Large intestine (tissue), 12 donors: ENCODE results near the gene GNL3L. TPM values are rescaled to one million over a fixed set of nuclear protein-coding genes. Genes with fewer than 3 reads are reported as not detected.
"Not testable (repeated sequence)": the region's sequence is repeated elsewhere in the genome, so short reads cannot be mapped to it uniquely, and the experiment has no call there.

Source experiments
- DNase-seq, 2 donors: peaks; one replicate each; pipeline versions ENCODE4 v3.0.0 to v3.0.0-alpha.2; 2013
- H3K27ac ChIP-seq: one replicate; pipeline ENCODE4 v1.5.1; 2013; ENCODE audit warnings: low read length
- H3K27me3 ChIP-seq: 2 replicates; pipeline ENCODE4 v1.6.1; 2013; ENCODE audit warnings: low read length; ENCODE audit not compliant: control insufficient read depth, insufficient read depth
- H3K36me3 ChIP-seq: 2 replicates; pipeline ENCODE4 v1.6.1; 2013; ENCODE audit warnings: low read length; ENCODE audit not compliant: control insufficient read depth, insufficient read depth
- H3K4me1 ChIP-seq: one replicate; pipeline ENCODE4 v1.6.1; 2013; ENCODE audit warnings: low read length; ENCODE audit not compliant: control insufficient read depth, insufficient read depth
- H3K4me3 ChIP-seq: one replicate; pipeline ENCODE4 v1.5.1; 2013; ENCODE audit warnings: low read length
- H3K9me3 ChIP-seq: one replicate; pipeline ENCODE4 v1.6.1; 2013; ENCODE audit warnings: mild to moderate bottlenecking, low read depth, low read length, moderate library complexity; ENCODE audit not compliant: control insufficient read depth
- whole genome bisulfite sequencing: methylation state at CpG from one replicate; pipeline ENCODE4 v1.1.5; 2013; ENCODE audit warnings: low lambda C conversion rate; ENCODE audit not compliant: insufficient coverage; 5-methylcytosine and 5-hydroxymethylcytosine counted together
- long read RNA-seq, 11 donors: transcript quantifications; one replicate each; lab custom pipeline, GENCODE V29; 2026
- polyA plus RNA-seq: library from polyadenylated mRNA; unstranded; fragments of 120-200 nt; gene quantifications from one replicate; pipeline ENCODE4 v1.2.1, GENCODE V29; 2013

Gene GNL3L
- 14.4 TPM for polyA plus RNA-seq
- long read RNA-seq, donor 1, partial matches to known transcripts, result 7 of 7 reads
- long read RNA-seq, donor 1, other reads (novel, unspliced or antisense), result 0 of 7 reads
- long read RNA-seq, donor 2, partial matches to known transcripts, result 12 of 12 reads
- long read RNA-seq, donor 2, other reads (novel, unspliced or antisense), result 0 of 12 reads
- long read RNA-seq, donor 3, partial matches to known transcripts, result 0 of 1 reads
- long read RNA-seq, donor 3, other reads (novel, unspliced or antisense), result 0 of 1 reads
- long read RNA-seq, donor 4, result 0 reads
- long read RNA-seq, donor 5, result 0 reads
- long read RNA-seq, donor 6, result 0 reads
- long read RNA-seq, donor 7, partial matches to known transcripts, result 0 of 1 reads
- long read RNA-seq, donor 7, other reads (novel, unspliced or antisense), result 0 of 1 reads
- long read RNA-seq, donor 8, partial matches to known transcripts, result 0 of 2 reads
- long read RNA-seq, donor 8, other reads (novel, unspliced or antisense), result 0 of 2 reads
- long read RNA-seq, donor 9, partial matches to known transcripts, result 8 of 8 reads
- long read RNA-seq, donor 9, other reads (novel, unspliced or antisense), result 0 of 8 reads
- long read RNA-seq, donor 10, partial matches to known transcripts, result 16 of 16 reads
- long read RNA-seq, donor 10, other reads (novel, unspliced or antisense), result 0 of 16 reads
- long read RNA-seq, donor 11, result 0 reads

- Histone ChIP-seq H3K27ac (peak within 1 kb of the TSS; percentile 71), H3K4me3 (peak within 1 kb of the TSS; percentile 82), H3K36me3 (no peaks in the 10 kb centered on the region), H3K27me3 (no peaks in the 10 kb centered on the region), H3K4me1 (peaks cover 2% of the 10 kb centered on the region), H3K9me3 (no peaks in the 10 kb centered on the region)
- no CpG with 5 or more reads among the region's 51 CpGs for WGBS
- DNase-seq, result peak; percentile 83 to 91
Measured at GRCh38 chrX:54529552-54530356, at the start of gene GNL3L. Gene GNL3L (plus strand): TSS chrX:54530219. CDS start chrX:54532567, 2,348 bp downstream.

DNA sequence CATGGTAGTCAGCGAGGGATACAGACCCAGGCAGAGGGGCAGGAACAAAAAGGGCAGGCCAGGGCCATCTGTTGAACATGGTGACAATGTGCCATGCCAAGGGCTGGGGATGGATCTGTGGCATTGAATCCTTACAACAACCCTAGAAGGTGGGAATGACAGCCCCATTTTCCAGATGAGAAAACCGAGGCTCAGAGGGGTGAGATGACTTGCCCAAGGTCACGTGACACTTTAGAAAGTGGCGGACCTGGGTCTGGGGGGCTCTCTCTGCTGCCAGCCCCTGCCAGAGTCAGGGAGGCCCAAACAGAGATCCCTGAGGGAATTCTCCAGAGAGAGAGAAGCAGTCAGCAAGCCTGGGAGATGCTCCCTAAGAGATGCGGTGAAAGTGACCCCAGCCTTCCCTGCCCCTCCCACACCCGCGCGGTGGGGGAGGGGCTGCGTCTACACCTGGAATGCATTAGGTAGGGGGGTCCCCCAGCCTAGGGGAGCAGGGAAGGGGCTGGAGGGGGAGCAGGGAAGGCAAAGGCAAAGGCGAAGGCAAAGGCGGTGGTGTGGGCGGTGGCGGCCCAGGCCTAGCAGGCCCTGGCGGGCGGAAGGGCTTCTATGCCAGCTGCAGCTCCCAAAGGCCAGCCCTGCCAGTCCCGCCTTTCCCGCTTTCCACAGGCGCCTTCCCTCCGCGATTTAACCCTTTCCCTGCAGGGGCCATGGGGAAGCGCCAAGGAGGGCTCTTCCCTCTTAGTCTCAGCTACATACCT is 47.0 kb upstream of the GNL3L start:
- no peak for DNase-seq
- Histone ChIP-seq H3K27me3 (no peaks in the 10 kb centered on the region), H3K36me3 (no peaks in the 10 kb centered on the region), H3K4me1 (peaks cover 7% of the 10 kb centered on the region), H3K9me3 (no peaks in the 10 kb centered on the region), H3K4me3 (no peak overlapping the region), H3K27ac (peak overlapping the region; percentile 15)
- WGBS, result no CpG with 5 or more reads among the region's 21 CpGs

DNA sequence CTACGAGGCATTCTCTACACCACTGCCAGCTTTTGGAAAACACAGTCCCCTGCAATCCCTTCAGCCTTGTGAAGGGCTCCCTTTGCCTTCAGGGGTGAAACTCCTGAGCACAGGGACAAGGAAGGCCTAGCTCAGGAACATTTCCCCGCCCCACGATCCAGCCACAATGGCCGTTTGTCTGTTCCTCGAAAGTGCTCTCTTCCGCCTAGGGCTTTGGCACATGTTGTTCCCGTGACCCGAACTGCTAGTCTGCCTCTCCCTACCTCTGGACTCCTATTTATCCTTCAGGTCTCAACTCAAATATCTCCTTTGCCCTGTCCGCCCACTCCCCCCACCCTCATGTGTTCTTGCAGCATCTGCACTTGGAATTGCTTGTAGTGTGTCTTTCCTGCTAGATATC is 46.1 kb upstream of the GNL3L start:
- H3K4me1 ChIP-seq, result peaks cover 6% of the 10 kb centered on the region
- no peak for DNase-seq
- H3K27ac ChIP-seq, result no peak overlapping the region
- H3K36me3 ChIP-seq, result no peaks in the 10 kb centered on the region
- WGBS, result no CpG with 5 or more reads among the region's 9 CpGs
- no peaks in the 10 kb centered on the region for H3K27me3 ChIP-seq
- H3K4me3 ChIP-seq, result no peak overlapping the region
- H3K9me3 ChIP-seq, result no peaks in the 10 kb centered on the region

DNA sequence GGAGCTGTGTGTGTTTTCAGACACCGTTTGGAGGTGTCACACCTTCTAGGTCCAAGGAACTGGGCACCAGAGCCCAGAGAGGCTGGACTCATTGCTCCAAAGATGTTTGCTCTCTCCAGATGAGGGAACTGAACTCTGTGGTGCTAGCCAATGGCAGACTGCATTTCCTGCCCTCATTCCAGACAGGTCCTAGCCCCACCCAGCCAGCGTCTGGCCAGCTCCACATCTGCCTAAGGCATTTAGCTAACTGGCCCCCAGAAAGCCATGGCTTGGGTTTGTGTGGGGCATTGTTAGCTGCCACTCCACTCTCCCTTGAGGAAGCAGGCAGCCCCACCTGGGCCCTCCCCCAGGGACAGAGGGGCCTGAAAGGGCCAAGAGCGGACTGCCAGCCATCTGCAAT is 45.4 kb upstream of the GNL3L start:
- Histone ChIP-seq H3K27me3 (no peaks in the 10 kb centered on the region), H3K4me3 (no peak overlapping the region), H3K4me1 (no peaks in the 10 kb centered on the region), H3K9me3 (no peaks in the 10 kb centered on the region), H3K36me3 (no peaks in the 10 kb centered on the region), H3K27ac (no peak overlapping the region)
- no peak for DNase-seq
- WGBS, result no CpG with 5 or more reads among the region's 3 CpGs

GRCh38 chrX:54489819-54490218 is 40.2 kb upstream of the GNL3L start:
- not testable (repeated sequence) for H3K4me3 ChIP-seq, DNase-seq, H3K36me3 ChIP-seq, H3K27me3 ChIP-seq, H3K9me3 ChIP-seq, H3K4me1 ChIP-seq, H3K27ac ChIP-seq
- no CpG with 5 or more reads among the region's 5 CpGs for WGBS

DNA sequence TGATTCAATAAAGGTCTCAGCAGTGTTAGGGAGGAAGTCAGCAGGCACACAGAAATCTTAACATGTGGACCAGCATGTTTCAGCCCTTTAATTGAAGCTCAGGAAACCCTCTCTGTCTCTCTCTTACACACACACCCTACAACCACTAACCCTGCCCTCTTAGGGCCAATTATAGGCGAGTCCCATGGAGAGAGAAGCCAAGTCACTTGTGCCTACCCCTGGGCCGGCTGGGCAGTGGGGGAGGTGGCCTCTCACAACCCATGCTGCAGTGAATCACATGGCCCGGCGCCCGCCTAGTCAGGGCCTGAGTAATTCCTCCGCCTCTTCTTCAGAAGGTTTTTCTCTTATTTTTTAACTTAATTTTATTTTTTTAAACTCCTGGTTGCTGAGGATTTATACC is 37.7 kb upstream of the GNL3L start:
- DNase-seq, result no peak
- no peaks in the 10 kb centered on the region for H3K27me3 ChIP-seq
- WGBS, result no CpG with 5 or more reads among the region's 6 CpGs

GRCh38 chrX:54494166-54494988 is 35.6 kb upstream of the GNL3L start:
- no peaks in the 10 kb centered on the region for H3K9me3 ChIP-seq
- WGBS, result 75% methylated on average over 2 of the region's 10 CpGs
- H3K36me3 ChIP-seq, result no peaks in the 10 kb centered on the region
- no peaks in the 10 kb centered on the region for H3K27me3 ChIP-seq
- H3K4me3 ChIP-seq, result peak overlapping the region; percentile 55
- DNase-seq, result no peak
- H3K4me1 ChIP-seq, result no peaks in the 10 kb centered on the region
- peak overlapping the region; percentile 45 for H3K27ac ChIP-seq

More for the DNA sequence above, 37.7 kb upstream of the GNL3L start:
- Histone ChIP-seq H3K36me3 (no peaks in the 10 kb centered on the region), H3K27ac (no peak overlapping the region), H3K9me3 (no peaks in the 10 kb centered on the region), H3K4me1 (no peaks in the 10 kb centered on the region), H3K4me3 (no peak overlapping the region)

DNA sequence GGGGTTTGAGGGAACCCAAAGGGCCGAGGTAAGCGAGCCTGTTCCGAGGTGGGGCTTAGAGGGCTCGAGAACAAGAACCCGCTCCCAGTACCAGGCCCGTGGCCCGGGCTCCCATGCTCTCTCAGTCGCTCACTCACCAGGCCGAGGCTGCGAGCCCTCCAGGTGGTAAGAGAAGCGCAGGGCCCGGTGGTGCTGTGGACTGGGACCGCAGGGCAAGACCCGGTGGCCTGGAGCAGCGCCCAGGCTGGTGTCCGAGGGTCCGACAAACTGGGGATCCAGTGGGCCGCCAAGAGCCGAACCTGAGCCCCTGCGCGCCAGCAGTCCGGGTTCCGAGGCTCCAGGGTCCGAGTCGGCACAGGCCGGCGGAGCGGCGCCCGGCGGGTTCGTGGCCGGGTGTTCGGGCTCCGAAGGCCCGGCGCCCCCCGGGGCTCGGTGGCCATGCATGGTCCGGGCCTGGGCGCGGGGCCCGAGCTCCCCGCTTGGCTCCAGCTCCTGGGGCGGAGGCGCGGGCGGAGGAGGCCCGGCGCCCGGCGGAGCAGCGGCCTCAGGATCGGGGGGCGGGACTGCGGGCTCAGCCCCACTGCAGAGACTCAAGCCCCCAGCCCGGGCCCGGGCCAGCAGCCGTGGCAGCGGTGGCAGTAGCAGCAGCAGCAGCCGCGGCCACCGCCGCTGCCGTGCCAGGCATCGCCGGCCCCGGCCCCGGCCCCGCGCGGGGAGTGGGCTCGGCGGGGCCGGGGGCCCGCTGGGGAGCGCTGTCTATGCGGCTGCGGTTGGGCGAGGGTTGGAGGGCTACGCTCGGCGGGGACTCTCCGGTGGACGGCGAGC is 34.8 kb upstream of the GNL3L start:
- WGBS, result no CpG with 5 or more reads among the region's 86 CpGs
- Histone ChIP-seq H3K36me3 (no peaks in the 10 kb centered on the region), H3K4me3 (peak overlapping the region; percentile 55), H3K4me1 (no peaks in the 10 kb centered on the region), H3K9me3 (no peaks in the 10 kb centered on the region), H3K27me3 (no peaks in the 10 kb centered on the region), H3K27ac (peak overlapping the region; percentile 45)
- peak in 1 of 2 donors; percentile 40 for DNase-seq
